ENCODE data around the gene EPS8L2. TPM values are rescaled to one million over a fixed set of nuclear protein-coding genes. Genes with fewer than 3 reads are reported as not detected.

EPS8L2 gene
- total and polyA plus RNA-seq, 2 of the 13 experiments (the other 11 are each of a cell fraction or from before 2014, with no cell fraction given) = 89.3 to 416 TPM

DNA sequence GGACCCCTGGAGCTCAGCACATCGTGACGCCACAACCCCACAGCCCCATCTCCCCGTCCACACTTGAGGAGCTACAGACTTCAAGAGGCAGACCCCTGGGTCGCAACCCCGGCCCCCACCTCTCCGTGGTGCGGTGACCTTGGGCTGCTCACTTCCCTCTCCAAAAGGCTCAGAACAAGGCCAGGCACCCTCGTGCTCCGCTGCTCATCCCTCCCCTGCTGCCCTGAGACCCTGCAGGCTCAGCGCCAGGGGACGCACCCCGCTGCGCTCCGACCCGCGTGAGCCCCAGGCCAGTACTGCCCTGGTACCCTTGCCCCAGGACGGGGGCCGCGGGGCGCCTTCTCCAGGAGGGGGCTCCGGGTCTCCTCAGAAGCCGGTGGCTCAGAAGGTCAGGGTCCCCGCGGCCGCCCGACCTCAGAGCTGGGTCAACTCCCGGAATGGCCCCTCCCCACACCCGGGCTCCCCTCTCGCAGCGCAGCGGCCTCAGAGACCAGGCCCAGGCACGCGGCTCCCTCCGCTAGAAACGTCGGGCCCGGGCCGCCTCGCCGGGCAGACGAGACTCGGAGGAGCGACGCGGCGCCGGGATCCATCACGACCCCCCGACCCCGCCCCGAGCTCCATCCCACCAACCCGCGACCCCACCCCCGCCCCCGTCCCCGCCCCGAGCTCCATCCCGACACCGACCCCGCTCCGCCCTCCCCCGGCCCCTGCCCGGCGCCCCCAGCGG, 70.7 kb downstream of the EPS8L2 start (continued):
- TF ChIP-seq, protein P1, sequence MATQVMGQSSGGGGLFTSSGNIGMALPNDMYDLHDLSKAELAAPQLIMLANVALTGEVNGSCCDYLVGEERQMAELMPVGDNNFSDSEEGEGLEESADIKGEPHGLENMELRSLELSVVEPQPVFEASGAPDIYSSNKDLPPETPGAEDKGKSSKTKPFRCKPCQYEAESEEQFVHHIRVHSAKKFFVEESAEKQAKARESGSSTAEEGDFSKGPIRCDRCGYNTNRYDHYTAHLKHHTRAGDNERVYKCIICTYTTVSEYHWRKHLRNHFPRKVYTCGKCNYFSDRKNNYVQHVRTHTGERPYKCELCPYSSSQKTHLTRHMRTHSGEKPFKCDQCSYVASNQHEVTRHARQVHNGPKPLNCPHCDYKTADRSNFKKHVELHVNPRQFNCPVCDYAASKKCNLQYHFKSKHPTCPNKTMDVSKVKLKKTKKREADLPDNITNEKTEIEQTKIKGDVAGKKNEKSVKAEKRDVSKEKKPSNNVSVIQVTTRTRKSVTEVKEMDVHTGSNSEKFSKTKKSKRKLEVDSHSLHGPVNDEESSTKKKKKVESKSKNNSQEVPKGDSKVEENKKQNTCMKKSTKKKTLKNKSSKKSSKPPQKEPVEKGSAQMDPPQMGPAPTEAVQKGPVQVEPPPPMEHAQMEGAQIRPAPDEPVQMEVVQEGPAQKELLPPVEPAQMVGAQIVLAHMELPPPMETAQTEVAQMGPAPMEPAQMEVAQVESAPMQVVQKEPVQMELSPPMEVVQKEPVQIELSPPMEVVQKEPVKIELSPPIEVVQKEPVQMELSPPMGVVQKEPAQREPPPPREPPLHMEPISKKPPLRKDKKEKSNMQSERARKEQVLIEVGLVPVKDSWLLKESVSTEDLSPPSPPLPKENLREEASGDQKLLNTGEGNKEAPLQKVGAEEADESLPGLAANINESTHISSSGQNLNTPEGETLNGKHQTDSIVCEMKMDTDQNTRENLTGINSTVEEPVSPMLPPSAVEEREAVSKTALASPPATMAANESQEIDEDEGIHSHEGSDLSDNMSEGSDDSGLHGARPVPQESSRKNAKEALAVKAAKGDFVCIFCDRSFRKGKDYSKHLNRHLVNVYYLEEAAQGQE (IDR thresholded peaks at IDR 0.05; ENCODE audit: borderline replicate concordance in 1 of 2, low read depth in 1 of 2, low read length in 2 of 2) = no peak
- no peak for TF ChIP-seq ZNF317 (CRISPR knock-in tag; IDR thresholded peaks at IDR 0.05)
- no peak for TF ChIP-seq KAT2B (IDR thresholded peaks at IDR 0.05; ENCODE audit: borderline replicate concordance, low read depth, low read length)
- TF ChIP-seq ZNF329 (CRISPR knock-in tag; IDR thresholded peaks at IDR 0.05; ENCODE audit: low read depth) = no peak
- TF ChIP-seq ZNF749 (CRISPR knock-in tag; IDR thresholded peaks at IDR 0.05; ENCODE audit: borderline replicate concordance) = no peak
- TF ChIP-seq, protein P2, sequence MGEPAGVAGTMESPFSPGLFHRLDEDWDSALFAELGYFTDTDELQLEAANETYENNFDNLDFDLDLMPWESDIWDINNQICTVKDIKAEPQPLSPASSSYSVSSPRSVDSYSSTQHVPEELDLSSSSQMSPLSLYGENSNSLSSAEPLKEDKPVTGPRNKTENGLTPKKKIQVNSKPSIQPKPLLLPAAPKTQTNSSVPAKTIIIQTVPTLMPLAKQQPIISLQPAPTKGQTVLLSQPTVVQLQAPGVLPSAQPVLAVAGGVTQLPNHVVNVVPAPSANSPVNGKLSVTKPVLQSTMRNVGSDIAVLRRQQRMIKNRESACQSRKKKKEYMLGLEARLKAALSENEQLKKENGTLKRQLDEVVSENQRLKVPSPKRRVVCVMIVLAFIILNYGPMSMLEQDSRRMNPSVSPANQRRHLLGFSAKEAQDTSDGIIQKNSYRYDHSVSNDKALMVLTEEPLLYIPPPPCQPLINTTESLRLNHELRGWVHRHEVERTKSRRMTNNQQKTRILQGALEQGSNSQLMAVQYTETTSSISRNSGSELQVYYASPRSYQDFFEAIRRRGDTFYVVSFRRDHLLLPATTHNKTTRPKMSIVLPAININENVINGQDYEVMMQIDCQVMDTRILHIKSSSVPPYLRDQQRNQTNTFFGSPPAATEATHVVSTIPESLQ (CRISPR knock-in tag; conservative IDR thresholded peaks at IDR 0.05) = no peak
- TF ChIP-seq GTF2F1 (IDR thresholded peaks at IDR 0.05; ENCODE audit: low read length) = no peak
- no peak for TF ChIP-seq SYNCRIP (IDR thresholded peaks at IDR 0.05; ENCODE audit: insufficient read depth, low read depth, low read length)
- TF ChIP-seq ZNF761 (CRISPR knock-in tag; conservative IDR thresholded peaks at IDR 0.05) = no peak; the same call in 1 of the 2 replicates
- TF ChIP-seq MLLT10 (CRISPR knock-in tag; IDR thresholded peaks at IDR 0.05) = no peak
- TF ChIP-seq, protein P3, sequence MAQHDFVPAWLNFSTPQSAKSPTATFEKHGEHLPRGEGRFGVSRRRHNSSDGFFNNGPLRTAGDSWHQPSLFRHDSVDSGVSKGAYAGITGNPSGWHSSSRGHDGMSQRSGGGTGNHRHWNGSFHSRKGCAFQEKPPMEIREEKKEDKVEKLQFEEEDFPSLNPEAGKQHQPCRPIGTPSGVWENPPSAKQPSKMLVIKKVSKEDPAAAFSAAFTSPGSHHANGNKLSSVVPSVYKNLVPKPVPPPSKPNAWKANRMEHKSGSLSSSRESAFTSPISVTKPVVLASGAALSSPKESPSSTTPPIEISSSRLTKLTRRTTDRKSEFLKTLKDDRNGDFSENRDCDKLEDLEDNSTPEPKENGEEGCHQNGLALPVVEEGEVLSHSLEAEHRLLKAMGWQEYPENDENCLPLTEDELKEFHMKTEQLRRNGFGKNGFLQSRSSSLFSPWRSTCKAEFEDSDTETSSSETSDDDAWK (CRISPR knock-in tag; IDR thresholded peaks at IDR 0.05) = no peak
- TF ChIP-seq, protein P4, sequence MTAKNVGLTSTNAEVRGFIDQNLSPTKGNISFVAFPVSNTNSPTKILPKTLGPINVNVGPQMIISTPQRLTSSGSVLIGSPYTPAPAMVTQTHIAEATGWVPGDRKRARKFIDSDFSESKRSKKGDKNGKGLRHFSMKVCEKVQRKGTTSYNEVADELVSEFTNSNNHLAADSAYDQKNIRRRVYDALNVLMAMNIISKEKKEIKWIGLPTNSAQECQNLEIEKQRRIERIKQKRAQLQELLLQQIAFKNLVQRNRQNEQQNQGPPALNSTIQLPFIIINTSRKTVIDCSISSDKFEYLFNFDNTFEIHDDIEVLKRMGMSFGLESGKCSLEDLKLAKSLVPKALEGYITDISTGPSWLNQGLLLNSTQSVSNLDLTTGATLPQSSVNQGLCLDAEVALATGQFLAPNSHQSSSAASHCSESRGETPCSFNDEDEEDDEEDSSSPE (CRISPR knock-in tag; IDR thresholded peaks at IDR 0.05) = no peak
- TF ChIP-seq, protein P5, sequence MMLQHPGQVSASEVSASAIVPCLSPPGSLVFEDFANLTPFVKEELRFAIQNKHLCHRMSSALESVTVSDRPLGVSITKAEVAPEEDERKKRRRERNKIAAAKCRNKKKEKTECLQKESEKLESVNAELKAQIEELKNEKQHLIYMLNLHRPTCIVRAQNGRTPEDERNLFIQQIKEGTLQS (CRISPR knock-in tag; IDR thresholded peaks at IDR 0.05) = no peak
- TF ChIP-seq, protein P6, sequence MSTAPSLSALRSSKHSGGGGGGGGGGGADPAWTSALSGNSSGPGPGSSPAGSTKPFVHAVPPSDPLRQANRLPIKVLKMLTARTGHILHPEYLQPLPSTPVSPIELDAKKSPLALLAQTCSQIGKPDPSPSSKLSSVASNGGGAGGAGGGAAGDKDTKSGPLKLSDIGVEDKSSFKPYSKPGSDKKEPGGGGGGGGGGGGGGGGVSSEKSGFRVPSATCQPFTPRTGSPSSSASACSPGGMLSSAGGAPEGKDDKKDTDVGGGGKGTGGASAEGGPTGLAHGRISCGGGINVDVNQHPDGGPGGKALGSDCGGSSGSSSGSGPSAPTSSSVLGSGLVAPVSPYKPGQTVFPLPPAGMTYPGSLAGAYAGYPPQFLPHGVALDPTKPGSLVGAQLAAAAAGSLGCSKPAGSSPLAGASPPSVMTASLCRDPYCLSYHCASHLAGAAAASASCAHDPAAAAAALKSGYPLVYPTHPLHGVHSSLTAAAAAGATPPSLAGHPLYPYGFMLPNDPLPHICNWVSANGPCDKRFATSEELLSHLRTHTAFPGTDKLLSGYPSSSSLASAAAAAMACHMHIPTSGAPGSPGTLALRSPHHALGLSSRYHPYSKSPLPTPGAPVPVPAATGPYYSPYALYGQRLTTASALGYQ (CRISPR knock-in tag; IDR thresholded peaks at IDR 0.05) = no peak
- no peak for TF ChIP-seq RORA (CRISPR knock-in tag; IDR thresholded peaks at IDR 0.05)
- TF ChIP-seq ZNF572 (CRISPR knock-in tag; IDR thresholded peaks at IDR 0.05) = 0 out of 2 replicates have a peak, but pooled peaks have one; percentile 23
- TF ChIP-seq PRPF4 (IDR thresholded peaks at IDR 0.05; ENCODE audit: low read depth, low read length, poor library complexity, severe bottlenecking) = no peak
- TF ChIP-seq ZEB1 (IDR thresholded peaks at IDR 0.05; ENCODE audit: insufficient replicate concordance, low read depth) = no peak

All from HepG2 (cell line).